Ovary (tissue), 9 donors: ENCODE data around the gene ATP5IF1. TPM values are rescaled to one million over a fixed set of nuclear protein-coding genes. Genes with fewer than 3 reads are reported as not detected.
A peak's percentile ranks its signal among the peaks of the same experiment; 100 is the strongest.

ENCODE experiments used
- DNase-seq, 5 donors: peaks; one replicate each; pipeline ENCODE4 v3.0.0-alpha.2; 2019 to 2020
- H3K27ac ChIP-seq, 2 donors: fragments of 200-600 bp; one replicate each; pipeline versions ENCODE4 v1.5.1 to v1.8.0; 2019 to 2022
- H3K27me3 ChIP-seq: fragments of 200-600 bp; one replicate; pipeline ENCODE4 v1.8.0; 2022
- H3K36me3 ChIP-seq: fragments of 200-600 bp; sonication (generic); one replicate; pipeline ENCODE4 v1.5.1; 2019
- H3K4me1 ChIP-seq: one replicate; pipeline ENCODE4 v1.8.1; 2013; ENCODE audit warnings: mild to moderate bottlenecking, moderate library complexity; ENCODE audit not compliant: insufficient read depth
- H3K4me3 ChIP-seq: fragments of 200-600 bp; sonication (generic); one replicate; pipeline ENCODE4 v1.5.1; 2017
- H3K9me3 ChIP-seq, 2 donors: fragments of 200-600 bp in 1 of 2; sonication (generic) in 1 of 2; one replicate each; pipeline versions ENCODE4 v1.5.1 to v1.8.1; 2013 to 2019; ENCODE audit warnings: mild to moderate bottlenecking in 1 of 2, moderate library complexity in 1 of 2
- CTCF ChIP-seq, 3 donors: fragments of 450-650 bp in 2 of 3; fragments of 200-600 bp in 1 of 3; IDR thresholded peaks; one replicate each; pipeline versions ENCODE4 v1.5.1 to v1.8.0; 2016 to 2022; ENCODE audit warnings: antibody characterized with exemption in 3 of 3, mild to moderate bottlenecking in 1 of 3
- EP300 ChIP-seq: sonication (generic); formaldehyde crosslinking; IDR thresholded peaks from one replicate; pipeline ENCODE4 v1.6.1; 2017; ENCODE audit warnings: antibody characterized with exemption
- POLR2A ChIP-seq: fragments of 450-650 bp; IDR thresholded peaks from one replicate; pipeline ENCODE4 v1.6.1; 2017; ENCODE audit warnings: antibody characterized with exemption, mild to moderate bottlenecking, moderate library complexity
- WGBS, 3 donors: extraction: QIAGEN DNeasy Blood & Tissue Kit in 1 of 3; methylation state at CpG; one replicate each; pipeline versions ENCODE4 v1.1.5 to v1.1.7; 2013 to 2017; 5-methylcytosine and 5-hydroxymethylcytosine counted together
- intact Hi-C, 4 donors: fragments of 100-400 bp; cut with DNase I; formaldehyde crosslinking; loops; one replicate each; pipeline versions ENCODE4 v1.11.0 to v1.15.1; 2022 to 2023
- polyA plus RNA-seq, 2 donors: library from polyadenylated mRNA; stranded (reverse); fragments of 200-250 nt in 1 of 2; fragments of 350-450 nt in 1 of 2; fragmentation: Illumina TruSeq in 1 of 2; extraction: RNeasy Lipid Tissue Mini Kit (QIAGEN cat#74804) in 1 of 2; gene quantifications; one replicate each; pipeline ENCODE4 v1.2.3, GENCODE V29; 2013 to 2014
- total RNA-seq, 7 donors: library from RNA; depleted of rRNA in 2 of 7; stranded (reverse); fragments of >200 nt in 2 of 7; fragmentation: NEBNext Ultra II Directional in 3 of 7; extraction: Animal tissue kit (Norgen Biotek cat#: 25700) in 3 of 7; gene quantifications; one replicate each; pipeline versions ENCODE4 v1.1.0 to v1.2.4, GENCODE V29; 2016 to 2023
- donor health status: DM: no; HTN: no; CAD: no; lungs with moderate emphysema.
- donor health status: DM: no; HTN: no; CAD: no.
- donor health status: Bipolar disorder and iron deficiency.
- donor health status: DM: yes; HTN: yes; CAD: no.
- donor health status: DM: no; HTN: no; CAD: no.
- donor health status: DM: yes; HTN: yes; CAD: no.

Gene ATP5IF1
- total and polyA plus RNA-seq, 9 donors: 87.2 to 226 (median 101) TPM

- H3K9me3 ChIP-seq: no peaks in the 10 kb centered on the region
- H3K4me1 ChIP-seq: peaks cover 11% of the 10 kb centered on the region
- 0 to 1% (median 1%) methylated on average over 35 to 66 of the region's 66 CpGs for WGBS, 3 donors
- H3K36me3 ChIP-seq: no peaks in the 10 kb centered on the region
- no peaks in the 10 kb centered on the region for H3K27me3 ChIP-seq
- intact Hi-C loops: loop anchor here in 2 of 4 donors (10.0 kb wide), 2 partner anchors 85 to 105 kb away; partner anchors contain the start of gene PHACTR4 (in 1 of the 2)
- H3K27ac ChIP-seq: peak overlapping the region; percentile 85 to 89
- TF ChIP-seq EP300: no peak
- peak in 1 of 3 donors; percentile 9 for TF ChIP-seq CTCF (IDR thresholded peaks at IDR 0.05)
- TF ChIP-seq POLR2A: peak; percentile 12
- peak; percentile 87 to 88 (median 88) for DNase-seq
- peak overlapping the region; percentile 99 for H3K4me3 ChIP-seq
Observed at GRCh38 chr1:28259934-28260802, 24.2 kb downstream of the ATP5IF1 start.

GRCh38 chr1:28260803-28261174, 24.9 kb downstream of the ATP5IF1 start:
- no peak for TF ChIP-seq CTCF (IDR thresholded peaks at IDR 0.05)
- no peak for TF ChIP-seq POLR2A
- TF ChIP-seq EP300: no peak
- Histone ChIP-seq H3K36me3 (no peaks in the 10 kb centered on the region), H3K4me1 (peaks cover 11% of the 10 kb centered on the region), H3K27ac (no peak overlapping the region), H3K9me3 (no peaks in the 10 kb centered on the region), H3K27me3 (no peaks in the 10 kb centered on the region), H3K4me3 (peak overlapping the region; percentile 99)
- no peak for DNase-seq
- 17 to 25% (median 25%) methylated on average over 7 of the region's 7 CpGs for WGBS, 3 donors
- intact Hi-C loops: no loop called here

- no peaks in the 10 kb centered on the region for H3K9me3 ChIP-seq
- H3K4me3 ChIP-seq: no peak overlapping the region
- 63 to 94% (median 83%) methylated on average over 1 of the region's 1 CpG for WGBS, 3 donors
- no peak overlapping the region for H3K27ac ChIP-seq
- H3K36me3 ChIP-seq: no peaks in the 10 kb centered on the region
- H3K4me1 ChIP-seq: peaks cover 25% of the 10 kb centered on the region
- TF ChIP-seq EP300 (no peak), CTCF (IDR thresholded peaks at IDR 0.05) (no peak), POLR2A (no peak)
- DNase-seq: no peak
- no peaks in the 10 kb centered on the region for H3K27me3 ChIP-seq
- intact Hi-C loops: no loop called here
Observed at GRCh38 chr1:28264897-28265296, 29.0 kb downstream of the ATP5IF1 start.

- 88 to 94% (median 89%) methylated on average over 8 of the region's 8 CpGs for WGBS, 3 donors
- Histone ChIP-seq H3K4me3 (no peak overlapping the region), H3K36me3 (no peaks in the 10 kb centered on the region), H3K27me3 (no peaks in the 10 kb centered on the region), H3K9me3 (no peaks in the 10 kb centered on the region), H3K27ac (no peak overlapping the region), H3K4me1 (peaks cover 25% of the 10 kb centered on the region)
- TF ChIP-seq EP300 (no peak), POLR2A (no peak), CTCF (IDR thresholded peaks at IDR 0.05) (no peak)
- intact Hi-C loops: no loop called here
- DNase-seq: no peak
Observed at GRCh38 chr1:28265577-28265976, 29.7 kb downstream of the ATP5IF1 start.
